ENCODE results near the gene FMC1. TPM values are rescaled to one million over a fixed set of nuclear protein-coding genes. Genes with fewer than 3 reads are reported as not detected.

Gene FMC1
- total RNA-seq, result 6.0 and 22.7 TPM in 2 replicates

GRCh38 chr7:139341058-139341775, at the start of gene FMC1:
Gene FMC1, plus strand, starts transcription at chr7:139341337. Its CDS starts 48 bp downstream, at chr7:139341385.
- peak; percentile 39 for TF ChIP-seq CTCF (conservative IDR thresholded peaks at IDR 0.05; ENCODE audit: low read depth, low read length)
- peak within 1 kb of the TSS; percentile 89 for H3K4me3 ChIP-seq (ENCODE audit: low read depth, low read length)

GRCh38 chr7:139292821-139293220, 48.3 kb upstream of the FMC1 start:
- H3K4me3 ChIP-seq (ENCODE audit: low read depth, low read length), result no peak overlapping the region
- no peak for TF ChIP-seq CTCF (conservative IDR thresholded peaks at IDR 0.05; ENCODE audit: low read depth, low read length)
- DNase-seq (ENCODE audit: low read depth), result no peak

More at GRCh38 chr7:139341058-139341775, at the start of gene FMC1:
- peak; percentile 82 for DNase-seq (ENCODE audit: low read depth)

GRCh38 chr7:139293534-139293933, 47.6 kb upstream of the FMC1 start:
- no peak overlapping the region for H3K4me3 ChIP-seq (ENCODE audit: low read depth, low read length)
- no peak for TF ChIP-seq CTCF (conservative IDR thresholded peaks at IDR 0.05; ENCODE audit: low read depth, low read length)
- DNase-seq (ENCODE audit: low read depth), result no peak

GRCh38 chr7:139294241-139294640, 46.9 kb upstream of the FMC1 start:
- TF ChIP-seq CTCF (conservative IDR thresholded peaks at IDR 0.05; ENCODE audit: low read depth, low read length), result no peak
- no peak overlapping the region for H3K4me3 ChIP-seq (ENCODE audit: low read depth, low read length)
- no peak for DNase-seq (ENCODE audit: low read depth)

- no peak for DNase-seq (ENCODE audit: low read depth)
- no peak for TF ChIP-seq CTCF (conservative IDR thresholded peaks at IDR 0.05; ENCODE audit: low read depth, low read length)
- no peak overlapping the region for H3K4me3 ChIP-seq (ENCODE audit: low read depth, low read length)
Observed at GRCh38 chr7:139294951-139295575, 46.1 kb upstream of the FMC1 start.

- no peak overlapping the region for H3K4me3 ChIP-seq (ENCODE audit: low read depth, low read length)
- TF ChIP-seq CTCF (conservative IDR thresholded peaks at IDR 0.05; ENCODE audit: low read depth, low read length), result no peak
- no peak for DNase-seq (ENCODE audit: low read depth)
Observed at GRCh38 chr7:139297795-139298194, 43.3 kb upstream of the FMC1 start.
